Keratinocyte (primary cell): ENCODE results near the gene SKP2.

ENCODE experiments used
- EZH2 ChIP-seq: IDR thresholded peaks from one replicate; pipeline ENCODE4 v1.6.1; 2012; ENCODE audit warnings: inconsistent platforms, mild to moderate bottlenecking, low read length, moderate library complexity
- TF ChIP-seq, protein P1 (sequence below), 3 experiments: IDR thresholded peaks in 1 of 3; conservative IDR thresholded peaks in 1 of 3; optimal IDR thresholded peaks in 1 of 3; 2 replicates in 2 of 3; 3 replicates in 1 of 3; pipeline versions ENCODE3 to v1.5.1; 2011; ENCODE audit warnings: low read length in 3 of 3, mild to moderate bottlenecking in 3 of 3, moderate library complexity in 2 of 3, control low read depth in 1 of 3, inconsistent platforms in 1 of 3; ENCODE audit not compliant: insufficient read depth in 2 of 3; ENCODE audit errors: extremely low read depth in 1 of 3

DNA sequence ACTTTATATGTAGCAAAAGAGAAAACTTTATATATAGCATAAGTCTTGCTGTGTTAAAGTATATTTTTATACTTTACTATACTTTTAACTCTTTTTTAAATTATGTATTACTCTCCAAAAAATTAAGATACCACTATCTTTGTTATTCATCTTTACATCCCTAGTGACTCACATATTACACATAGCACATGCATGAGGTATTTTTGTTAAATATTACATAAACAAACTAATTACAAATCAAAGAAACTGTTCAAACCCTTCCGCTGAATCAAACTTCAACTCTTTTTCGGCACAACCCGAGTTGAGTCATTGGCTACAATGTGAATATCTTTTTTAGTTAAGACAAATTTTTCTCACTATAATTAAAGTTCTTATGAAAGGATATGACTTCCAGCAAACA lies 57.8 kb downstream of the SKP2 start:
- TF ChIP-seq, protein P1, sequence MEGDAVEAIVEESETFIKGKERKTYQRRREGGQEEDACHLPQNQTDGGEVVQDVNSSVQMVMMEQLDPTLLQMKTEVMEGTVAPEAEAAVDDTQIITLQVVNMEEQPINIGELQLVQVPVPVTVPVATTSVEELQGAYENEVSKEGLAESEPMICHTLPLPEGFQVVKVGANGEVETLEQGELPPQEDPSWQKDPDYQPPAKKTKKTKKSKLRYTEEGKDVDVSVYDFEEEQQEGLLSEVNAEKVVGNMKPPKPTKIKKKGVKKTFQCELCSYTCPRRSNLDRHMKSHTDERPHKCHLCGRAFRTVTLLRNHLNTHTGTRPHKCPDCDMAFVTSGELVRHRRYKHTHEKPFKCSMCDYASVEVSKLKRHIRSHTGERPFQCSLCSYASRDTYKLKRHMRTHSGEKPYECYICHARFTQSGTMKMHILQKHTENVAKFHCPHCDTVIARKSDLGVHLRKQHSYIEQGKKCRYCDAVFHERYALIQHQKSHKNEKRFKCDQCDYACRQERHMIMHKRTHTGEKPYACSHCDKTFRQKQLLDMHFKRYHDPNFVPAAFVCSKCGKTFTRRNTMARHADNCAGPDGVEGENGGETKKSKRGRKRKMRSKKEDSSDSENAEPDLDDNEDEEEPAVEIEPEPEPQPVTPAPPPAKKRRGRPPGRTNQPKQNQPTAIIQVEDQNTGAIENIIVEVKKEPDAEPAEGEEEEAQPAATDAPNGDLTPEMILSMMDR (optimal IDR thresholded peaks at IDR 0.05 in 1 of 3, IDR thresholded peaks at IDR 0.05 in 1 of 3, conservative IDR thresholded peaks at IDR 0.05 in 1 of 3; ENCODE audit: extremely low read depth in 1 of 3, insufficient read depth in 2 of 3, low read length in 3 of 3): no peak
- no peak for TF ChIP-seq EZH2
